Lower leg skin (tissue), 3 donors: Measurements from ENCODE around the gene ZNF296.

ENCODE experiments used
- CTCF ChIP-seq, 3 donors: fragments of 450-650 bp; IDR thresholded peaks; one replicate each; pipeline ENCODE4 v1.5.1; 2016; ENCODE audit warnings: antibody characterized with exemption in 3 of 3, mild to moderate bottlenecking in 3 of 3, moderate library complexity in 2 of 3
- POLR2A ChIP-seq, 2 donors: fragments of 450-650 bp; IDR thresholded peaks; one replicate each; pipeline ENCODE4 v1.6.1; 2016 to 2017; ENCODE audit warnings: antibody characterized with exemption in 2 of 2, mild to moderate bottlenecking in 1 of 2, moderate library complexity in 1 of 2

- TF ChIP-seq CTCF (IDR thresholded peaks at IDR 0.05) (no peak), POLR2A (IDR thresholded peaks at IDR 0.05) (no peak)
Observed at GRCh38 chr19:45049073-45049736, 27.1 kb downstream of the ZNF296 start.
